HG02870 (cell line): Measurements from ENCODE around the gene CEP250.

Experiments used
- ATAC-seq: cut with Tn5 transposase; IDR thresholded peaks from one replicate; pipeline ENCODE4 v1.9.1; 2021; ENCODE audit warnings: mild to moderate bottlenecking, moderate library complexity; ENCODE audit not compliant: unreplicated experiment

Gene CEP250

DNA sequence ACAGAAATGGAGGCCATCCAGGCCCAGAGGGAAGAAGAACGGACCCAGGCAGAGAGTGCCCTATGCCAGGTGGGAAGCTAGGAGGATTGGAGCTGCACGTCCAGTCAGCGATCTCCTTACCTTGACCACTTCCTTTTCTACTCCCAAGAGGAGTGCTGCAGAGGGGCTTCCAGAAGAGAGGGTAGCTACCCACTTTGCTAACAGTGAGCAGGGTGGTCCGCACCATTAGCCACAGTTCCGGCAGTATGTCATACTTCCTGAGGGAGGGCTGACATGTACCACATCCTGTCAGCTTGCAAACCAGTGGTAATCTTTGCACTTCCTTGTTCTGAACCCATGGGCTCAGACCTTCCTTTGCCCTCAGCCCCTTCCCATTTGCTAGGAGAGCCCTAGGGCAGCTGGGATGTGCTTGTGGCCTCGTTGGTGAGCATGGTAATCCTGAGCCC is 35.4 kb downstream of the CEP250 start:
- ATAC-seq, result peak; percentile 97

DNA sequence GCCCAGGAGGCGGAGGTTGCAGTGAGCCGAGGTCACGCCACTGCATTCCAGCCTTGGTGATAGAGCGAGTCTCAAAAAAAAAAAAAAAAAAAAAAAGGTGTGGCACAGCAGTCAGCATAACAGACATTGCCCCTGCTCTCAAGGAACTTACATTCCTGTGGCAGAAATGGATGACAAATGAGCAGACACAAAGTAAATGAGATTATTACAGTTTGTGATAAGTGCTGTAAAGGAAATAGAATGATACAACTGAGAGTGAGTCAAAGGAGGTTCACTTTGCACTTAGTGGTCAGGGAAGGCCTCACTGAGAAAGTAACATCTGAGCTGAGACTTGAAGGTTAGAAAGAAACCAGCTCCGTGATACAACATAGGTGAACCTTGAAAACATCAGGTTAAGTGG is 36.4 kb downstream of the CEP250 start:
- no peak for ATAC-seq

GRCh38 chr20:35492352-35492751 is 37.0 kb downstream of the CEP250 start:
- no peak for ATAC-seq

- ATAC-seq, result no peak
Measured at GRCh38 chr20:35496481-35496880, 41.1 kb downstream of the CEP250 start.

DNA sequence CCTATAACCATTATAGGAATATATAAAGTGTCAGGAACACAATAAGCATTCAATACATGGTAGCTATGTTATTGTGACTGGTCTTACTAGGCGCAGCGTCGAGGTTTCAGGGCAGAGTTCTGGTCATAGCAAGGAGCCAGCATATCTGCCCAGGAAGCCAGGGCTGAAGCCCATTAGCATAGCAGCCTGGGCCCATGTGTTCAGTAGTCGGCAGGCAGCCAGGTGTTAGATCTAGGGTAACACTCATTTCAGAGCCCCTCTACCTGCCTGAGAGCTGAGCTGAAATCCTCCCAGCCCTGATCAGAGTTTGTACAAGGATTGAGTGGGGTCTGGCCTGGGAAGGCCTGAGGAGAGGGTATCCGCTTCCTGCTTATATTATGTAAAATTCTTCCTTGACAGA is 41.9 kb downstream of the CEP250 start:
- ATAC-seq, result no peak

- ATAC-seq, result no peak
Measured at GRCh38 chr20:35497780-35498189, 42.4 kb downstream of the CEP250 start.

DNA sequence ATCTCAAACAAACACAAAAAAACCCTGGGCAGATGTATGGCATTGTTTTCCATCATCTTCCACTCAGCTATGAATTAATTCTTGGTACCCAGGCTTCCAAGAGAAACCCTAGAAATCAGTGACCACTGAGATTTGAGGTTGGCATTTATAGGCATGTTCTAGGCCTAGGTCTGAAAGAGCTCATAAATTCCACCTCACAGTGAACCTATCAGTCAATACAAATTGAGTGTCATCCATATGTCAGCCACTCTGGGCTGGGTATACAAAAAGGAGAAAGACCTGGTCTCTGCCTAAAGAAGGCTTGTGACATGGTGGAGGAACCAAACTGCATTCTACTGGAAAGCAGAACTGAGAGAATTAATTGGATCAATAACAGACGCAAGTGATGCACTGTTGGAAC is 43.9 kb downstream of the CEP250 start:
- ATAC-seq, result no peak

- ATAC-seq, result peak; percentile 63
Measured at GRCh38 chr20:35502352-35502751, 47.0 kb downstream of the CEP250 start.

DNA sequence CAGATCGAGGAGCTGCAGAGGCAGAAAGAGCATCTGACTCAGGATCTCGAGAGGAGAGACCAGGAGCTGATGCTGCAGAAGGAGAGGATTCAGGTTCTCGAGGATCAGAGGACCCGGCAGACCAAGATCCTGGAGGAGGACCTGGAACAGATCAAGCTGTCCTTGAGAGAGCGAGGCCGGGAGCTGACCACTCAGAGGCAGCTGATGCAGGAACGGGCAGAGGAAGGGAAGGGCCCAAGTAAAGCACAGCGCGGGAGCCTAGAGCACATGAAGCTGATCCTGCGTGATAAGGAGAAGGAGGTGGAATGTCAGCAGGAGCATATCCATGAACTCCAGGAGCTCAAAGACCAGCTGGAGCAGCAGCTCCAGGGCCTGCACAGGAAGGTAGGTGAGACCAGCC is 47.9 kb downstream of the CEP250 start:
- no peak for ATAC-seq

DNA sequence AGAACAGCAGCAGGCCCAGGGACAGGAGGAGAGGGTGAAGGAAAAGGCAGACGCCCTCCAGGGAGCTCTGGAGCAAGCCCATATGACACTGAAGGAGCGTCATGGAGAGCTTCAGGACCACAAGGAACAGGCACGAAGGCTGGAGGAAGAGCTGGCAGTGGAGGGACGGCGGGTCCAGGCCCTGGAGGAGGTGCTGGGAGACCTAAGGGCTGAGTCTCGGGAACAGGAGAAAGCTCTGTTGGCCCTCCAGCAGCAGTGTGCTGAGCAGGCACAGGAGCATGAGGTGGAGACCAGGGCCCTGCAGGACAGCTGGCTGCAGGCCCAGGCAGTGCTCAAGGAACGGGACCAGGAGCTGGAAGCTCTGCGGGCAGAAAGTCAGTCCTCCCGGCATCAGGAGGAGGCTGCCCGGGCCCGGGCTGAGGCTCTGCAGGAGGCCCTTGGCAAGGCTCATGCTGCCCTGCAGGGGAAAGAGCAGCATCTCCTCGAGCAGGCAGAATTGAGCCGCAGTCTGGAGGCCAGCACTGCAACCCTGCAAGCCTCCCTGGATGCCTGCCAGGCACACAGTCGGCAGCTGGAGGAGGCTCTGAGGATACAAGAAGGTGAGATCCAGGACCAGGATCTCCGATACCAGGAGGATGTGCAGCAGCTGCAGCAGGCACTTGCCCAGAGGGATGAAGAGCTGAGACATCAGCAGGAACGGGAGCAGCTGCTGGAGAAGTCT is 48.6 kb downstream of the CEP250 start:
- ATAC-seq, result no peak

DNA sequence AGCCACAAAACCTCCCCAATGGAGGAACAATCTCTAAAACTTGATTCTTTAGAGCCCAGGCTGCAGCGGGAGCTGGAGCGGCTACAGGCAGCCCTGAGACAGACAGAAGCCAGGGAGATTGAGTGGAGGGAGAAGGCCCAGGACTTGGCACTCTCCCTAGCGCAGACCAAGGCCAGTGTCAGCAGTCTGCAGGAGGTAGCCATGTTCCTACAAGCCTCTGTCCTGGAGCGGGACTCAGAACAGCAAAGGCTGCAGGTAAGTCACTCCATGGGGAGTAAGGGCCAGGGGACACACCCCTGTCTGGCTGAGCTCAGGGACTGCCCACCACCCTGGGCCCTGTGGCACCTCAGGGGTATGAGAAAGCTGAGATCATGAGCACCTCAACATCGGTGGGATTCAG is 49.4 kb downstream of the CEP250 start:
- no peak for ATAC-seq

DNA sequence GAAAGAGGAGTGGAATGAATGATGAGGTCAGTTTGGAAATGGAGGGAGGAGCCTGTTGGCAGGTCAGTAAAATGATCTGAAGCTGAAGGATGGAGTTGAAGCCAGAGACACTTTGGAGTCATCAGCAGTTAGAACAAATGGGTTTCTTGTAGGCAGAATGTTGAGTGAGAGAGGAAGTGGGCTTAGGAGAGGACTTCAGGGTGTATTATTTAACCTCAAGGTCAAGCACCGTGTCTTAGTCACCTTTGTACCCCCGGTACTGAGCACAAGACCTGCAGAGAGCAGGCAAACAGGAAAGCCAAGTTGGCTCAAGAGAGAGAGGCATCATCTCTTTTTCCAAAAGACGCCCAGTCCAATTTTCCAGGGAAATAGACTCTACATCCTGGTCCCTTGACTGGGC is 50.8 kb downstream of the CEP250 start:
- no peak for ATAC-seq

DNA sequence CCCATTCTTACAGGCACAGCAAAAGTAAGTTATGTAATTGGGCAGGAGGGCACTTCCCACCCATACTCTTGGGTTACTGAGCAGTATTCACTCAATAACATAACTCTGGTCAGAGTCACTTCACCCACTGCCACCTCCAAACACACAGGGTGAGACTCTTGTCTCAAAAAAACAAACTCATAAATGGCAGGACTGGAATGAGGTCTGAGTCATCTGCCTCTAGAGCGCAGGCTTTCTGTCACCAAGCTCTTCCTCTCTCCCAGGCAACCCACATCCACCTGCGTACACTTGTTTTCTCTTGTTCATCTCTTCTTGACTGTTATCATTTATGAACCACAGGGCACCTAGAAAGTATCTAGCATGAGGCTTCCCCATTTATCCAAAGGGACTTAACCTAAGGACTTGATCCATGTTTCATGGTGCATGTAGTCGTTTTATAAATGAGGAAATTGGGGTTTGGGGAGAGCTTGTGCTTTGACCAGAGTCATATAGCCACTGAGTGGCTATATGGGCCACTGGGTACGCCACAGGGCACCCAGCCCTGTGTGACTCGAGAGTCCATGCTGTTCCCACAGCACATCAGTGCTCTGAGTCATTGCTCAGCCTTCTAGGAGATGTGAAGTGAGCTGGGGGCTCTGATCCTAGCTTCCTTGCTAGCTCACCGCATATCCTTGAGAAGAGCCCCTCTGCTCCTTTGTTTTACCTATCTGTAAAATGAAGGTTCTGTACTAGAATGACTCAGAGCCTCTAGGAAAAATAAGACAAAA is 51.7 kb downstream of the CEP250 start:
- ATAC-seq, result no peak

DNA sequence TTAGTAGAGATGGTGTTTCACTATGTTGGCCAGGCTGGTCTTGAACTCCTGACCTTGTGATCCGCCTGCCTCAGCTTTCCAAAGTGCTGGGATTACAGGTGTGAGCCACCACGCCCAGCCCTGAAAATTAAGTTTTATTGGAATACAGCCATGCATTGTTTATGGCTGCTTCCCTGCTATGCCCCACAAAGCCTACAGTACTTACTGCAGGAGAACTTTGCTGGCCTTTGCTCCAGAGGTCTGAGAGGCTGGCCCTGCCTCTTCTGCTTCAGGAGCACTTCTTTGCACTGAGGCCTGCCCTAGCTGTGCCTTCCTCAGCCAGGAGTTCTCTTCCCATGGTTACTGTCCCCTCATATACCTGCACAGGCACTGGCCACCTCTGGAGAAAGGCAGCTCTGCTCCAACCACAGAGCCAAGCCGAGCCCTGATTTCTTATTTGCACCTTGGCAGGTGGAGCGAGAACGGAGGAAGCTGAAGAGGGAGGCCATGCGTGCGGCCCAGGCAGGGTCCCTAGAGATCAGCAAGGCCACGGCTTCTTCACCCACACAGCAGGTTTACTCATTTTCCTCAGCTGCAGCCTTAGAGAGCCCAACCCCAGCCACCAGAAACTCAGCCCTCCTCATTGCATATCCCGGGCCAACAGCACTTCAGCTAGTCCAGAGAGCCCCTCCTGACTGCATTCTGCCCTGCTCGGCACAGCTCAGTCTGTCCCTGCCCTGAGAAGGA is 53.3 kb downstream of the CEP250 start:
- ATAC-seq, result no peak

DNA sequence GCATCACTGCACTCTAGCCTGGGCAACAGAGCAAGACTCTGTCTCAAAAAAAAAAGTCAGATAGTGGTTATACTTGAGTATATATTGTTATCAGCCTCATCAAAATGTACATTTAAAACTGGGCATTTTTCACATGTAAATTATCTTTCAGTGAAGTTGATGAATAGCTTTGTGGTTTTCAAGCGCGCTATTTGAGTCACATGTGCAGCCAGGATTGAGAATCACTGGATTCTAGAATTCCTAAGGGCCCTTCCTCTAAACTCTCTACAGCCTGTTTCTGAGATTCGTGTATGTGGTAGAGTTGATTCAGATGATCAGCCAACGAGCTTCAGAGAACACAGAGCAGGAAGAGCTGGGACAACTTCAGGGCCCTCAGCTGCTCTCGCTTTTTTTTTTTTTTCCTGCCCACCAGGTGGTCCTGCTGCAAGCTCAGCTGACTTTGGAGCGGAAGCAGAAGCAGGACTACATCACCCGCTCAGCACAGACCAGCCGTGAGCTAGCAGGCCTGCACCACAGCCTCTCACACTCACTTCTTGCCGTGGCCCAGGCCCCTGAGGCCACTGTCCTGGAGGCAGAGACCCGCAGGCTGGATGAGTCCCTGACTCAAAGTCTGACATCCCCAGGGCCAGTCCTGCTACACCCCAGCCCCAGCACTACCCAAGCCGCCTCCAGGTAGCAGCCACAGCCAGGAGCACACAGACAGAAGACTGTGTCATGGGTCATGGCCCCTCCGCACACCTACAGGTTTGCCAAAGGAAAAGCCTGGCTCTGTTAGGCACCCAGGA is 55.7 kb downstream of the CEP250 start:
- ATAC-seq, result no peak

DNA sequence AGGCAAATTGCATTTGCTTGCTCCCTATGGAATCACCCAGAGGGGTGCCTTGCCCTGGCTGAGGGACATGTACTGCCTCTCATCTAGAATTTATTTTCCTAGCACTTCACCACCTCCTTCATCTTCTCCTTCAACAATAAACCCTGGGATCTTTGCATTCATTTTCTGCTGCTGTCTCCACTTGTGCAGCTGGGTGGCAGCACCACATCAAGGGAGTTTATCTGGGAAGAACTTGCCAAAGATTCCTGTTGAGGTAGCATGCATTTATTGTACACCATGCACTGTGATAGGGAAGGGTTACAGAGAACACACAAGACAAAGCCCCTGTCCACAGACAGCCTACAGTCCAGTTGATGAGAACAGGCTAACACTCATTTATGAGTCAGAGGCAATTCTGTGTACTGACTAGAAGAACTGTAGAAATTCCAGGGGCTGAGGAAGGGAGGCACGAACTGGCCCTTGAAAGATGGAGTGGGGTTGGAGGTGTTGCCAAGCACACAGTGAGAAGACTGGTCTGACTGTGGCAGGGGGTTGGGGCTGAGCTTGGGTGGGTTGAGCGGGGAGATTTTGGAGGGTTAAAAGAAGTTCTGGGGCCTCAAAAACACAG is 56.5 kb downstream of the CEP250 start:
- no peak for ATAC-seq

DNA sequence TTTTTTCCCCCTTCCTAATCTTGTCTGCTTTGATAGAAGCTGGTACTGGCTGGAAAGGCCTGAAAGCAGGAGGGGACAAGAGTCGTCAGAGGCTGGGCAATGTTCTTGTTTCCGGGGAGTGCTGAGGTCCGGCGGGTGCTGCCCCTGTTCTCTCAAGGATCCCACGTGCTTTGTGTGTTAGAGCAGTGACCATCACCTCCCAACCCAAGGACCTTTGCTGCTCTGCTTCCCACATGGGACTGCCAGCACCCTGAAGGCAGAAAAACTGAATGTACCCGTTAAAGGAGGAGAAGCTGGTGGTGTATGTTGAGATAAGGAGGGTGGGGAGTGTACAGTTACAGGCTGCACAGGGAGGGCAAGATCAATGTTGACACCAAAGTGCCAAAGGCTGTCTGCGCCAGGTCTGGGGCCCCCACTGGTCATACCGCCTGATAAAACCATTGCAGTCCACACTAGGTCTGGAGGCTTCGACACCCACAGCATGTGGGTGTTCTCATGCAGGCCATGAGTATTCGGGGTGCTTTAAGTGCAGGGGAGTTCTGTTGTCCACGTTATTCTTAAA is 59.1 kb downstream of the CEP250 start:
- ATAC-seq, result no peak

GRCh38 chr20:35515341-35515740 is 59.9 kb downstream of the CEP250 start:
- no peak for ATAC-seq

GRCh38 chr20:35515949-35516645 is 60.7 kb downstream of the CEP250 start:
- no peak for ATAC-seq

DNA sequence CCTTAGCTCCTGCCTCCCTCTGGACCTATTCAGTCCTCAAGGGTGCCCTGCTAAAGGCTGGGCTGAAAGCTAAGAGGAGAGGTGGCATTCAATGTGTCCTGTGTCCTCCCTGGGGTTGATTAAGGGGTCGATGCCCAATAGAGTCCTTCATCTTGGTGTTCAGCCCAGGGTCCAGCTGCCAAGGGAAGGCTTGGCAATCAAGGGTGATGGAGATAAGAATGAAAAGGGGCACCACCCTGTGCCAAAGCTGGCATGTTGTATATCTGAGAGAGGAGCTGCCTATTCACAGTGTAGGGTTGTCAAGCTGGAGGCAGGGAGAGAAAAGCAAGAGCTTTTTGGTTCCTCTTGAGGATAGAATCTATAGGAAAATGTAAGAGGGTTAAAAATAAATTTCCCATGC is 61.7 kb downstream of the CEP250 start:
- ATAC-seq, result no peak
